Breast epithelium (tissue), 3 donors: ENCODE data around the gene ANKRA2.

ENCODE experiments used
- CTCF ChIP-seq, 3 donors: fragments of 450-650 bp; IDR thresholded peaks; one replicate each; pipeline ENCODE4 v1.5.1; 2016 to 2017; ENCODE audit warnings: antibody characterized with exemption in 3 of 3, mild to moderate bottlenecking in 3 of 3, moderate library complexity in 3 of 3
- POLR2A ChIP-seq: fragments of 450-650 bp; IDR thresholded peaks from one replicate; pipeline ENCODE4 v1.6.1; 2016; ENCODE audit warnings: antibody characterized with exemption, mild to moderate bottlenecking, moderate library complexity
- POLR2AphosphoS5 ChIP-seq, 3 donors: sonication (generic); formaldehyde crosslinking; IDR thresholded peaks; one replicate each; pipeline ENCODE4 v1.6.1; 2017; ENCODE audit warnings: antibody characterized with exemption in 3 of 3

DNA sequence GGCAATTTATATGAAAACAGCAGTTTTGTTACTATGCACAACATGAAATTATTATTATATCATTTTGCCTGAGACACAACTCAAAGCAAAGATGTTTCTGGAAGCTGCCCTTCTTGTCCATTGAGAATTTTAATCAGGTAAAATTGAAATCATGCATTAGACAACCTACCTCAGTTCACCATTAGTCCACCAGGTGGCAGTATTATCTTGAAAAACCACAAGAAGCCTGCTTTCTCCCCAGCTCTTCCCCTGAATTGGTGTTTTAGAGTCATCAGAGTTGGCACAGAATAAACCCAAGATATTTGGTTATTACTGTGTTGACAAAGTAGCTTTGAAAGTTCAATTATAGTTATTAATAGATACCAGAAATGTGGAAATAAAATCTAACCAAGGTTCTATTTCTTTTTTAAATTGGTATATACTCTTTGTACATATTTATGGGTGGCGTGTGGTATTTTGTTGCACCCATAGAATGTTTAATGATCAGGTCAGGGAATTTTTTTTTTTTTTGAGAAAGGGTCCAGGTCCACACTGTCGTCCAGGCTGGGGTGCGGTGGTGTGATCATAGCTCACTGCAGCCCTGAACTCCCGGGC is 25.8 kb upstream of the ANKRA2 start:
- TF ChIP-seq CTCF (IDR thresholded peaks at IDR 0.05) (peak; percentile 88 to 92 (median 89)), POLR2A (no peak), POLR2AphosphoS5 (IDR thresholded peaks at IDR 0.05) (no peak)
